GM21576 (cell line): ENCODE data around the gene UROD.
"Not testable (repeated sequence)": the region's sequence is repeated elsewhere in the genome, so short reads cannot be mapped to it uniquely, and the experiment has no call there.

Experiments
- ATAC-seq: cut with Tn5 transposase; IDR thresholded peaks from one replicate; pipeline ENCODE4 v1.9.1; 2021; ENCODE audit warnings: mild to moderate bottlenecking, moderate library complexity; ENCODE audit not compliant: unreplicated experiment

UROD gene

DNA sequence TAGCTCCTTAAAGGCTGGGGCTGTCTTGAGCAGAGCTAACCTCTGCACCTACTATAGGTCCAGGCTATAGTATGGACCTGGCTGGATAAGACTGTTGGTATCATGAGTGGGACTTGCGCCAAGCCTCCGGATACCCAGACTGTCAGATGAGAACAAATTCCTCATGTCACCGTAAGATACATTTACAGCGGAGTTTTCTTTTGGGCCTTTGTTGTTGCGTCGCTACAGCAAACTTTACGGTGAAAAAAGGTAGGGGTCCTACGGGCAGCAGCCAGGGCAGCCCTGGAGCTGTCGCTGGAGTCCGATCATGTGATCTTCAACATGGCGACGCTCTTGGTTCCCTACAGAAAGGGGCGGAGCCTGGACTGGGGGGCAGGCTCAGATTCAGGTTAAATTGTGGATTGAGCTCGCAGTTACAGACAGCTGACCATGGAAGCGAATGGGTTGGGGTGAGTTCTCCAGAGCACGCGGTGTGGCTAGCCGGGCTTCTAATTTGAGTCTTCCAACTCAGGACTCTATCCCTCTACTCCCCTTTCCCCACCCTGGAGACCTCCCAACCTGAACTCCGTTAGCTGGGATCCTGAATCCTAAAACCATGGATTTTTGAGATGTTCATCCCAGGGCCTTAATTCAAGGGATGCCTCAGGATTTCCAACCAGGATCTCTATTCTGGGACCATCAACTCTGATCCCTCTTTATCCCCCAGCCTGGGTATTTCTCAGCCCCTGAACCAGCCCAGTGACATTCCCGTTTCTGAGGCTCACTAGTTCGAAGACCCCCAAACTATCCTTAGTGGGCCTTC, at the start of gene UROD:
Gene UROD (plus strand): TSS at position 418 of the 802 bp plus-strand sequence. CDS start 12 bp downstream, at position 430.
- peak; percentile 62 for ATAC-seq

- no peak for ATAC-seq
Observed at GRCh38 chr1:44962729-44963128, 49.3 kb upstream of the UROD start.

DNA sequence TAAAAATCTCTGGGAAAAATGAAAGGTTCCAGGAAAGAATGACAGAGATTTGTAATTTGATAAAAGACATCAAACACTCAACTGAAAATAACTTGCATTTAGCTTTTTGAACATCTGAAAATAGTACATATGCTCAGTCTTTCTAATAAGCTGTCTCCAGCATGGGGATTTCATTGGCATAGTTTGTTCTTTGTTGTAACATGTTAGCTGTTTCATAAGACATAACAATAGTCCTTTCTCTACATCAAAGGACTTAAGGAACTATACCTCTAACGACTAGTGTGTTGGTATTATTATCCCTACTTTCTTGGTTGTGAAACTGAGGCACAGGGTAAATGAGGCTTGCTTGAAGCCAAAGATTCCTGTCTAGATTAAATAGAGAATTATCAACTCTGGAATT, 47.7 kb upstream of the UROD start:
- no peak for ATAC-seq

GRCh38 chr1:44970317-44970716, 41.7 kb upstream of the UROD start:
- ATAC-seq: no peak

DNA sequence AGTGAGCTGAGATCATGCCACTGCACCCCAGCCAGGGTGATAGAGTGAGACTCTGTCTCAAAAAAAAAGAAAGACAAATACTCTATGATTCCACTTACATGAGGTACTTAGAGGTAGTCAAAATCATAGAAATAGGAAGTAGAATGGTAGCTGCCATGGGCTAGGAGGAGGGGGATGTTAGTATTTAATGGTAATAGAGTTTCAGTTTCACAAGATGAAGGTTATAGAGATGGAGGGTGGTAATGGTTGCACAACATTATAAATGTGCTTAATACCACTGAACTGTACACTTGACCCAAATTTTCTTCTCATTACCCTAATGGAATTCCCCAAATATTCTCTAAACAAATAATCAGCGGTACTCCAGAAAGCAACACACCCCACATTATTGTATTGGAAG, 38.4 kb upstream of the UROD start:
- ATAC-seq: no peak

DNA sequence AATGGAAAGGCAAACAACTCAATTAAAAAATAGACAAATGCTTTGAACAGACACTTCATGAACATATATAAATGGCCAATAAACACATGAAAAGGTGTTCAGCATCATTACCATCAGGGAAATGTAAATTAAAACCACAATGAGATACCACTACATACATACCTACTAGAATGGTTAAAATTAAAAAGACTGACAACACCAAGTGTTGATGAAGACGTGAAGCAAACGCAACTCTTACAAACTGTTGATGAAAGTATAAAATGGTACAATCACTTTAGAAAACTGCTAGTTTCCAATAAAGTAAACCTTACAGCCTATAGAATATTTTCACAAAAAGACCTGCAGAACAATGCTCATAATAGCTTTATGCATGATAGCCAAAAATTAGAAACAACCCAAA, 35.8 kb upstream of the UROD start:
- no peak for ATAC-seq

DNA sequence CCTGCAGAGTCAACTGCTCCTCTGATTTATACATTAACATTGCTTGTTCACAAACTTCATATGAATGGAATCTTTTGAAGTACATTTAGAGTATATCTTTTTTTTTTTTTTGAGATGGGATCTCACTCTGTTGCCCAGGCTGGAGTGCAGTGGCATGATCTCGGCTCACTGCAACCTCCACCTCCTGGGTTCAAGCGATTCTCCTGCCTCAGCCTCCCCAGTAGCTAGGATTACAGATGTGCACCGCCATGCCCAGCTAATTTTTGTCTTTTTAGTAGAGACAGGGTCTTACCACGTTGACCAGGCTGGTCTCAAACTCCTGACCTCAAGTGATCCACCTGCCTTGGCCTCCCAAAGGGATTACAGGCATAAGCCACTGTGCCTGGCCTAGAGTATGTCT, 34.7 kb upstream of the UROD start:
- not testable (repeated sequence) for ATAC-seq

DNA sequence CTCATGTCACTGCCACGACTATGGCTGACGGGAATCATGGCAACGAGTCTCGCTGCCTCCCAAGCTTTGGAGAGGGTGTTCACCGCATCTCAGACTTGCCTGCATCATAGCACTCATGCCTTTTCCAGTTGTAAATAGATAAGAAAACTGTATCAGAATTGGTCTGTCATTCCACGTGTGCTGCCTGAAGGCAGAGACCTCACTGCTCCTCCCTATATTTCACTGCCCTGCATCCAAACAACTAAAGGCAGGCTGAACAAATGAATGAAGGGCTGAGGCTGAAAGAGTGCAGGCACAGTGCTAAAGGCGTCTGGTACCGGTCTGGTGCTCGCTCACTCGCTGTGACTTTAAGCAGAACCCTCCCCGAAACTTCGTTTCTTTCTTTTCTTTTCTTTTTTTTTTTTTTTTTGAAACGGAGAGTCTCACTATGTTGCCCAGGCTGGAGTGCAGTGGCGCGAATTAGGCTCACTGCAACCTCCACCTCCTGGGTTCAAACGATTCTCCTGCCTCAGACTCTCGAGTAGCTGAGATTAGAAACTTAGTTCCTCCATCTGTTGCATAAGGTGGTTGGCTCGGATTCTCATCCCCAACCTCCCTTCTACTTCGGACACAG, 26.2 kb upstream of the UROD start:
- no peak for ATAC-seq

DNA sequence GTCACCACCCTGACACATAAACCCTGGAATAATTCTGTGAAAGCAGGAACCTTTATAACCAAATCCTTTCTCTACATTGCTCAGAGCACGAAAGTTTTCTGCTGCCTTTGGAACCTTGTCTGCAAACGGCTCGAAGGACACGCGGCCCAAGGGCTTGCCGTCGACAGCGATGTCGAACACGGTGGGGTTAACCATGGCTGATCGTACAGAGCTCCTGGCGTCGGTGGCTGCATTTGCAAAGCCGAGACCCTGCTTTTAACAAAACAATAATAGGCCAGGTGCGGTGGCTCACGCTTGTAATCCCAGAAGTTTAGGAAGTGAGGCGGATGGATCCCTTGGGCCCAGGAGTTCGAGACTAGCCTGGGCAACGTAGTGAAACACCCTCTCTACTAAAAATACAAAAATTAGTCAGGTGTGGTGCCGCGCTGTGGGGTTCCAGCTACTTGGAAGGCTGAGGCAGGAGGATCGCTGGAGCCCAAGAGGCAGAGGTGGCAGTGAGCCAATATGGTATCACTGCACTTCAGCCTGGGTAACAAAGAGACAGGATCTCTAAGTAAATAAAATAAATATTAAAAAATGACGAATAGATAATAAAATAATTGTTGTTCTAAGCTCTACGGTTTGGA, 23.4 kb upstream of the UROD start:
- no peak for ATAC-seq

- no peak for ATAC-seq
Observed at GRCh38 chr1:44994309-44994898, 17.6 kb upstream of the UROD start.

- ATAC-seq: no peak
Observed at GRCh38 chr1:44995467-44996238, 16.4 kb upstream of the UROD start.

DNA sequence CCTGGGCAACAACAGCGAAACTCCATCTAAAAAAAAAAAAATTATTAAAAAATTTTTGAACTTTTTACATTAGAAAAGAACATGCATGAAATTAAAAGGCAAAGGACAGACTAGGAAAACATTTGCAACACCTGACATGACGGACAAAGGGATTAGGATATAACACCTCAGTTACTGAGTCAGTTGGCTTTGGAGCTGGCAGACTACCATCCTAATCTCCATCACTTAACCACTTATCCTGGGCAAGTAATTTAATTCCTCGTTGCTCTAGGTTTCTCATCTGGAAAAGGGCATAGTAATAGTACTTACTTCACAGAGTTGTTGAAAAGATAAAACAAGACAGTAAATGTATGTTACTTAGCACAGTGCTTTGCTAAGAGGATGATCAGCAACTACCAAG, 12.8 kb upstream of the UROD start:
- no peak for ATAC-seq

- ATAC-seq: no peak
Observed at GRCh38 chr1:45001011-45001481, 11.0 kb upstream of the UROD start.

- not testable (repeated sequence) for ATAC-seq
Observed at GRCh38 chr1:45001576-45001975, 10.5 kb upstream of the UROD start.

DNA sequence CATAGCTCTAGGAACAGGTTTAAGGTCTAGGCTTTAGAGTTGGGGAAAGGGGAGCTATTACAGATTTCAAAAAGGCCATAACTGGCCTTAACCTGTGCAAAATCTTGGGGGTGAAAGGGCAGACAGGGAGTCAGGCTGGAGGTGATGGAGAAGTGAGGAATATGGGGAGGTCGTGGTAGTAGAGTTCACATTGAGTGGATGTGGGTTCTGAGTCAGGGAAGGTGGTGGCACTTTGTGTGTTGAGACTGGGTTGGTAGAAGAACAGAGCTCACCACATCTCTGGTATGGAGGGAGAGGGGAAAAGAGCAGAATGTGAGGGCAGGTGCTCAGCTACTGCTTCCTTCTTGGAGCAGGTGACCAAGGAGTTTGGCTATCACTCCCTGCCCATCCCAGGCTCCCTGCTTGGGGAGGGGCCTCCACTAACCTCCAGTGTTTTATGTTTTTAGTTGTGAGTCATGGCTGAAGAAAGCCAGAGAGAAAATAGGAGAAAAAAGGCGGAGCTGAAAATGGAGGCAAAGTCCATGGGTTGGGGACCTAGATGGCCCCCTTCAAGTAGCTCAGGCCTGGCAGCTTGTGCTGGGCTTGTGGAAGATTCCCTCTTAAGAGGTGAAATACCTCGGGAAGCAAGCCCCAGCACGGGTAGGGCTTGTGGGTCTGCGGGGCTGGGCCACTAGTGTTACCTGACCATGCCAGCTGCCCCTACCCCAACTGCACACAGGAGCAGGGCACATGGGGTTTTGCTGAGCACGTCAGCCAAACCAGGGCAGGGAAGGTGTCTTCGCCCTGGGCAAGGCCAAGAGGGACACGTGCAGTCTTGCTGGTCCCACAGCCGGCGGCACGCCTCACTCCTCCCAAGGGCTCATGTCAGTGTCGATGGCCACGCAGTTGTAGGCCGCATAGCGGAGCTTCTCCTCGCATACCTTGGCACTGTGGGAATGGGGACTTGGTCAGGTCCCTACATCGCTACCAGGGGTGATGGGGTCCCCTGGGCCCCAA, 9.1 kb upstream of the UROD start:
- ATAC-seq: no peak

DNA sequence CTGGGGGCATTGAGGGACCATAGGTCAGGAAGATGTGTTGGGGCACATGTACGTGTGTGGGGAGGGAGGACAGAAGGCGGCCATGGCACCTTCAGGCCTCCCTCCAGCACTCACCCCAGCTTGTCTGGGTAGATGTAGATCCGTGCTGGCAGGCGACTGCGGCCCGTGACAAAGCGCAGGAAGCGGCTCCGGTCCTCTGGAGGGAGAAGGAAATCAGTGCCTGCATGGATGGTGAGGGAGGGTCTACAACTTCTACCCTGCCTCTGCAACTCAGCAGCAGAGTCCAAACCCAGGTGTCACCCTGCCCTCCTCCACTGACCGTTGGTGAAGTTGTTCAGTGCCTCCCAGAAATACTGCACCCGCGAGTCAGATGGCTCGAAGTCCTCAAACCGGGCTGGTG, 8.3 kb upstream of the UROD start:
- ATAC-seq: no peak

- ATAC-seq: no peak
Observed at GRCh38 chr1:45004281-45004920, 7.7 kb upstream of the UROD start.

DNA sequence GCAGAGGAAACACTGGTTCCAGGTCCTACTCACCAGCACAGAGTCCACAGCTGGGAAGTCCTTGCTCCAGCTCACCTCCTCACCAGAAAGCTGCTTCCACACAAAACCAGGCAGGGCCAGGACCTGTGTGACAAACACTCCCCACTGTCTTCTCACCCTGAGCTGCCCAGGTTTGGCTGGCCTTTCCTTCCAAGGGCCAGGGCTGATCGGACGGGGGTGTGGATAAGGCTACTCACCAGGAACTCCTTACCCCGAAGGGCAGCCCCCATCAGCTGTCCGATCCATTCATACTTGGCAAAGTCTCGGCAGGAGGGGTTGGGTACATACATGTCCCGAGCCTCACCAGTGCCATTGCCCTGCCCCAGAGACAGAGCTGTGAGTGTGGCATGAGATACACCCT, 6.3 kb upstream of the UROD start:
- no peak for ATAC-seq

- no peak for ATAC-seq
Observed at GRCh38 chr1:45007311-45007710, 4.7 kb upstream of the UROD start.
